GM19328 (cell line): Measurements from ENCODE around the gene BIVM.

ENCODE experiments used
- ATAC-seq: cut with Tn5 transposase; IDR thresholded peaks from one replicate; pipeline ENCODE4 v1.9.1; 2021; ENCODE audit warnings: mild to moderate bottlenecking, moderate library complexity; ENCODE audit not compliant: unreplicated experiment

BIVM gene

DNA sequence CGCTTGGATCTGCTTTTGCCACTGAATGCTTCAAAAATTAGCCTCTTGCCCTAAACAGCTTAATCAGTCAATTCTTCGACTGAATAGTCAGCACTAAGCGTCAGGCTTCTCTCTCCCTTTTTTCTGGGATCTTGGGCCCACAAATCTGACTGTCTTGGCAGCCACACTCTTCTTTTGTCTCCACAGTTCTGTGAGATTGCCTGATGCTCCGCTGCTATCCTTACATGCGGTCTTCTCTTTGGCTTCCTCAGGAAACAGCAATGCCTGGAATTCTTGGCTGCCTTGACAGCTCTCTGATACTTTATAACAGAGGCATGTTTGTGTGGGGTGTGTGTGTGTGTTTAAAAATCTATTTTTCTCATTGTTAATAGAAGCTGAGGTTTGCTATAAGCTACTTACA lies 79.6 kb downstream of the BIVM start:
- ATAC-seq: no peak

DNA sequence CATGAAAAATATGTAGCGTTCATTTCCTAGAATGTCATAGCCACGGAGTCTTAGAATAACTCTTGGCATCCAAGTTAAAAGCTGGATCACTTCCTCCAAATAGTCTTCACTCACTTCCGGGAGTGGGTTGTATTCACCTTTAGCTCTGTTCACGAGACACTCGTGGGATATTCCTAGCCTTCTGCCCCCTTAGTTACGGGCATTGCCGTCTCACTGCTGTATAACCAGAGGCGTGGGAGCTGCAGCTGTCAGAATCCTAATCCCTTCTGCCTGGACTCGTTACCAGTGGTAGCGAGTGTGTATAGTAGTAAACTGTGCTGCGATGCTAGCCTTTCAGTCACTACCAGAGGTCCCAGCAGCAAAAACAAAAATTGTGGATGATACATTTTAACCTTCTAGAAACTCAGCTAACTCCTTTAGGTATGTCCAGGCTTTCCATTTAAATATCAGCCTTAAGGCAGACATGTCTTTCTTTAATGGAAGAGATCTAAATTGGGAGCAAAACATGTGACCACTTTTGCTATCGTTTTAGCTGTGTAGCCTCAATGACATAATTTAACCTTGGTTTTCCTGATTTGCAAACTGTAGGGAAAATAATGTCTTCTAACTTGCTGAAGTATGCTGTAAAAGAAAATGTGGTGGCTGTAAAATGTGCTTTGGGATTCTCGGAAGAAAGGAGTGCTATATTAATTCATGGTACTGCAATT lies 81.0 kb downstream of the BIVM start:
- ATAC-seq: no peak

DNA sequence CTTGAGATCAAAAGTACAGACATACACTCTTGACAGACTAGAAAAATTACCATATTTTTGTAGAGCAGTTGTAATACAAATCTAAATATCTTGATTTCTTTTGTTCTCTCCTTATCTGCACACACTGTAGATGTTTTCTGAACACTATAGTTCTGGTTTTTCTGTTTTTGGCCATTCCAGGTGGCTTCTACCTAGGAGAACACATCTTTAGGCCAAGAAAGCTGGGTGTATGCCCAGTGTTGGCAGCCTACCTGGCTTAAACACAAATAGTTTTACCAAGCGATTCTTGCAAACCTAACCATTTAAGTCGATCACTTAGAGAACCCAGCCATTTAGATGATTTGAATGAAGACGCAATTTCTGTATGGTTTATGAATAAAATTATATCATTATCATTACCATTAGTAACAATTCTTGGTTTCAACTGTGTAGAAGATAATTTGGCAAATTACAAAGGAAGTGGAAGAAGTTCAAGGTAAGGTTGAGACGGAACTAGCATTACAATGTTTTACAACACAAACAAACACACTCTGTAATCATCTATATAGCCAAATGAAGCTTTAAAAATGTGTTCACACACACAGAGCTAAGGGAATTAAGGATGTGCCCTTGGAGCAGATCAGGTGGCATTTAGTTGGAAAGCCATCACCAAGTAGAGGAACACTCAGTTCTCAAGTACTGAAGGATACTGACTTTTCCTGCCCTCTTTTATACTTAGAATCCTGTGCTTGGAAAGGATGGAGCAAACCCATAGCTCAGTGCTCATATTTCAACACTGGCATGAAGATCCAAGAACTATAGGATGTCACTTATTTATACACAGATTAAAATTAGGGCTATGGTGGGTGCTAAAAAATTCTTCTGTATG lies 83.1 kb downstream of the BIVM start:
- ATAC-seq: no peak
